GM21360 (cell line): Measurements from ENCODE around the gene PIGL.
"Not testable (repeated sequence)": the region's sequence is repeated elsewhere in the genome, so short reads cannot be mapped to it uniquely, and the experiment has no call there.

Source experiments
- ATAC-seq: cut with Tn5 transposase; IDR thresholded peaks from one replicate; pipeline ENCODE4 v1.9.1; 2021; ENCODE audit warnings: mild to moderate bottlenecking, moderate library complexity; ENCODE audit not compliant: unreplicated experiment

The PIGL gene

DNA sequence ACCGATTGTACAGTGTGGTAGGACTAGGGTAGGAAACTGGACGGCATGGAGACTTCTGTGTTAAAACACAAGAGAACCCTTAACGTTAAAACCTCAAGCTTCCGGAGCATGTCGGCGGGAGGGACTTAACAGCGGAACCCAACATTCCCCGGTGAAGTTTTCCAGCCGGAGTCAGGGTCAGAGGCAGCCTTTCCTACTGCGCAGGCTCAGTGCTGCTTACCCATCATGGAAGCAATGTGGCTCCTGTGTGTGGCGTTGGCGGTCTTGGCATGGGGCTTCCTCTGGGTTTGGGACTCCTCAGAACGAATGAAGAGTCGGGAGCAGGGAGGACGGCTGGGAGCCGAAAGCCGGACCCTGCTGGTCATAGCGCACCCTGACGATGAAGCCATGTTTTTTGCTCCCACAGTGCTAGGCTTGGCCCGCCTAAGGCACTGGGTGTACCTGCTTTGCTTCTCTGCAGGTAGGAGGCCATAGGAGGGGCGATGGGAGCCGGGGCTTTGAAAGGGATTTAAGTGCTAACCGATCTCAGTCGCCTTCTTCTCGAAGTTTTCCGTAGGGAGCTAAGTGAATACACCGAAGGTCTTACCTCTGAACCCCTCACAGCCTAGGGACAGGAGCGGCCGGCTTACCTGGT is at the start of gene PIGL:
Gene PIGL, plus strand, starts transcription at position 209 of the 634 bp plus-strand sequence. Its CDS starts 17 bp downstream, at position 226.
- ATAC-seq, result no peak

DNA sequence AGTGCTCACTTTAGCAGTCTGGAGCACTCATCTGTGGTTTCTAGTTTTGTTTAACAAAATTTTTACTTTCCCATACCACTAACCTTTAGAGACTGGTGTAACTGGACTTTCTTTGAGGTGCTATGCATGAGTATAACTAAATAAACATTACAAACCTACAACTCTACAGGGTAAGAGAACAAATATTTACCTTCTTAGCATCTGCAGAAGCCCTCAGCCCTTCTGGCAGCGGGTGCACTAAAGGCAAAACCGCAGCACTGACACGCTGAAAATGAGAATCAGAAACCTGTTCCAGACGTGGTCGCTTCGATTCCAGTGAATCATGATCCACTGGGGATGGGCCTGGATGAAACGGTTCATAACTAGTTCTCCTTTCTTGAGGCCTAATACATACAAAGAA is 45.4 kb upstream of the PIGL start:
- no peak for ATAC-seq

DNA sequence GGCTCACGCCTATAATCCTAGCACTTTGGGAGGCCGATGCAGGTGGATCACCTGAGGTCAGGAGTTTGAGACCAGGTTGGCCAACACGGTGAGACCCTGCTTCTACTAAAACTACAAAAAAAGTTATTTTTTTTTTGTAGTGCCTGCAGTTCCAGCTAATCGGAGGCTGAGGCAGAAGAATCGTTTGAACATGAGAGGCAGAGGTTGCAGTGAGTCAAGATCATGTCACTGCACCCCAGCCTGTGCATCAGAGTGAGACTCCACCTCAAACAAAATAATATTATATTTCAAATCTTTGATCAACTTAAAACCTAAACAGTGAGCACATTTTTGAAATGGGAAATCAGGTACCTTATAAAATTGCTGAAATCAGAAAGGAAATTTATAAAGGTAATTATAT is 38.2 kb upstream of the PIGL start:
- ATAC-seq, result no peak

DNA sequence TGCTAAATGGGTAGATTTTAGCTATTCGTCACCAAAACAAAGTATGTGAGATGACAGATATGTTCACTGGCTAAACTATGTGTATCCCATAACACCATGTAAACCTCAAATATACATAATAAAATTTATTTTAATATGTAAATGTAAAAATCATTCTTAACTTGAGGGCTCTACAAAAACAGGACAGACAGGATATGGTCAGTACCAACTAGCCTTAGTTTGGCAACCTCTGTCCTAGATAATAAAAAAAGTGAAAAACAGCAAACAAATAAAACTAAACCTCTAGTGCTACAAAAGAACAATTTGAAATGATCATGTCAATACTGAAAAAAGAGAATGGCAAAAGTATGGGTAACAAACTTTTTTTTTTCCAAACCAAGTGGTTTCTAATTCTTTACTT is 35.4 kb upstream of the PIGL start:
- no peak for ATAC-seq

DNA sequence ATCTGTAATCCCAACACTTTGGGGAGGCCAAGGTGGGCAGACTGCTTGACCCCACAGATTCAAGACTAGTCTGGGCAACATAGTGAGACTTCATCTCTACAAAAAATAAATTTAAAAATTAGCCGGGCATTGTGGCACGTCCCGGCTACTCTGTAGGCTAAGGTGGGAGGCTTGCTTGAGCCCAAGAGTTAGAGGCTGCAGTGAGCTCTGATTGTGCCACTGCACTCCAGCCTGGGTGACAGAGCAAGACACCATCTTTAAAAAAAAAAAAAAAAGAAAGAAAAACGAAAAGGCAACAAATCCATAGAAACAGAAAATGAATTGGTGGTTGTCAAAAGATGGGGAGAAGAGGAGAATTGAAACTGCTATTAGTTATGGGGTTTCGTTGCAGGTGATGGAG is 29.4 kb upstream of the PIGL start:
- no peak for ATAC-seq

DNA sequence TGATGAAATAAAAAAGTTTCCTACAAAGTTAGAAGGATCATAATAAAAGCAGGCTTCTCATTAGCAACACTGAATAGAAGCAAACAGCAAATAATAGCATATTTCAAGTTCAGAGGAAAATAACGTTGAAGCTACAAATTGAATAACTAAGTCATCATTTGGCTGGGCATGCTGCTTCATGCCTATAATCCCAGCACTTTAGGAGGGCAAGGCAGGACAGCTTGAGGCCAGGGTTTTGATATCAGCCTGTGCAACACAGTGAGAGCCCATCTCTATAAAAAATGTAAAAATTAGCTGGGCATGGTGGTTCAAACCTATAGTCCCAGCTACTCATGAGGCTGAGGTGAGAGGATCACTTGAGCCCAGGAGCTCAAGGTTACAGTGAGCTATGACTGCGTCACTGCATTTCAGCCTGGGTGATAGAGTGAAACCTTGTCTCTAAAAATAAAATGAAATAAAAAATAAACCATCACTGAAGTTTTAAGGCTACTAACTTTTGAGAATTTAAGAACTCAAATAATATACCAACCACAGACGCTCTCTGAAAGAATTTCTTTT is 27.1 kb upstream of the PIGL start:
- no peak for ATAC-seq

DNA sequence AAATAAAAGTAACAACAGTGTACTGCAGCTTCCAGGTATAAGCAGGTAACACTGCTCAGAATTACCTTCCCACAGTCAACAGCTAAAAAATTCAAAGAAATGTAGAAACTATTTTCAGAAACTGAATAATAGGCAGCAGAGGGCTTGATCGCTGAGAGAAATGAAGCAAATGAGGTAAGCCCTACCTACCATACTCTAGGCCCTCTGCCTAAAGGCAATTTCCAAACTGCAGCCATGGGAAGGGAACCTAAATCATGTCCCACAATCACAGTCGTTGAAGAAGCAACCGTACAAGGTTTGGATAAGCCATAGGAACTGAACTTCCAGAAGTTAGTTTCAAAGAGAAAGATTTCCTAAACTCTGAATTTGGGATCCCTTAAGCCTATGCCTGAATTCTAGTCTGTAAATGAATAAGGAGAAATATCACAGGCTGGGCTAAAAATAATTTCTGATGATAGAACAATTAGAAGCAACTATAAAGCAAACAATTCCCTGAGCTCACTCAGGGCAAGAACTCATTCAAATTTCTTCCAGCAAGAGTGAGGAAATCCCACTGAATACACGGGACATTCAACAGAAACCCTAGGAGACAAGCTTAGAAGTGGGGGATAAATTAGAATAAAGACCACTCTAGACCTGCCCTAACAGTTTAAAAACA is 26.2 kb upstream of the PIGL start:
- no peak for ATAC-seq

DNA sequence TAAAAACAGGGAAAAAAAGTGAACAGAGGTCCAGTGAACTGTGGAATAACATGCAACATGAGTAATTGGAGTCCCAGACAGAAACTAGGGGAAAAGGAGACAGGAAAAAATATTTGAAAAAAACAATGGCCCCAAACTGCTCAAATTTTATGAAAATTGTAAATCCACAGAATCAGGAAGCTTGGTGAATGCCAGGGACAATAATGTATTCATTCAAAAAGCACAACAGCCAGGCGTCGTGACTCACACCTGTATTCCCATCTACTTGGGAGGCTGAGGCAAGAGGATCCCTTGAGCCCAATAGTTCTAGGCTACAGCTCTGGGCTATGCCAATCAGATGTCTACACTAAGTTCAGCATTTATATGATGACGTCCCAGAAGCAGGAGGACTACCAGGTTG is 25.4 kb upstream of the PIGL start:
- no peak for ATAC-seq

DNA sequence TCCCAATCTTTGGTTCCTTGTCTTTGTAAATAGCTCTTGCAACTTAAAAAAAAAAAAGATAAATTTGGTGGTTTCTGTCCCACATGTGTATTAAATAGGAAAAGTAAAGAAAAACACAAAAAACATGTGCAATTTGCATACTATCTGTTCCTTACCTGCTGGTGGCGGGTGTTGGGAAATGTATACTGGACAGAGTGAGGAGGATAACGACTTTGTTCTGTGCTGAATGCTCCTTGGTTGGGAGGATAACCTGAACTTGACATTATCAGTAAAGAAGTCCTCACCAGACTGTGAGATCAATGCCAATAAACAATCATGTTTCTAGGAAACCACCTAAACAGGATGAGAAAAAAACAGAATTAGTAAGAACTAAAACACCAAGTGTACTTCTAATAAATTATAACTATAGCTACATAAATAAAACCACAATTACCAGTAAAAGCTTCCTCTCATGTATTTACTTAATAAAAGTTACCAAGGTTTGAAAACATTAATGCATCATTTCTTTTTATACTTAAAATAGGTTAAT is 22.6 kb upstream of the PIGL start:
- not testable (repeated sequence) for ATAC-seq

DNA sequence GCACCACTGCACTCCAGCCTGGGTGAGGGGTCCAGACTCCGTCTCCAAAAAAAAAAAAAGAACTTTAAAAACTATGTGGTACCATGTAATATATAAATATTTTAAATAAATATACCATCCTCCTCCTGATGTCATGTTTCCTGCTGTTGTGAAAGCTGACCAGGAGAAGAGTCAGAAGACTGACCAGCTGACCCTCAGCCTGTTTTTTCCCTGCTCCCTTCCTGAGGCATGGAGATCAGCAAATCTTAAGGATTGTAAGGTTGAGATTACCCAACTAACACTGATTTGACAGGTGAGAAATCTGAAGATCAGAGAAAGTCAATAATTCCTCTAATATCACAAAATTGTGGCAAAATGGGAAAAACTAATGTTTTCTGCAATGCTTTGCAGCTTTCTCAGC is 19.7 kb upstream of the PIGL start:
- no peak for ATAC-seq

DNA sequence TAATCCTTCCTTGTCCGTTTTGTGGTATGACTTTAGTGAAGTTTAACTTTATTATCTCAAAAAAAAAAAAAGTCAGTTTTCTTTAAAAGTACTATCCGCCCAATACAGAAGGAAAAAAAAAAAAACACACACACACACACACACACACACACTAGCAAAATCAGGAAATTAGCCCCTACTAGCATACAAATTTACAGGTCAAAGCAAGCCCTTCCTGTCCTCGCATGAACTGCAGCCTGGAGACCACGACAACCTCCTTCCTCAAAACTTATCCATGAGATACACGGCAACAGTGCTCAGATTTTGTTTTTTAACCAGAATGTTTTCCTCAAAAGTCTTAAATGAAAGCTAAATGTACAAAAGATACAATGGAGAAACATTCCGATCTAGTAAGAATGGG is 17.9 kb upstream of the PIGL start:
- ATAC-seq, result no peak

DNA sequence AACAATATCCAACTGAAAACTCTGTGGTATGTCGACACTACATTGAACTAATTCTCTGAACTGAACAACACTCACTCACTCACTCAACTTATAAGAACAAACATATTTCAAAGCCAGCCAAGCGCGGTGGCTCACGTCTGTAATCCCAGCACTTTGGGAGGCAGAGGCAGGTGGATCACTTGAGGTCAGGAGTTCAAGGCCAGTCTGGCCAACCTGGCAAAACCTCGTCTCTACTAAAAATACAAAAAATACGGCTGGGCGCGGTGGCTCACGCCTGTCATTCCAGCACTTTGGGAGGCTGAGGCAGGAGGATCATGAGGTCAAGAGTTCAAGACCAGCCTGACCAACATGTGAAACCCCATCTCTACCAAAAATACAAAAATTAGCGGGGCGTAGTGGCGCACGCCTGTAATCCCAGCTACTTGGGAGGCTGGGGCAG is 15.3 kb upstream of the PIGL start:
- not testable (repeated sequence) for ATAC-seq

DNA sequence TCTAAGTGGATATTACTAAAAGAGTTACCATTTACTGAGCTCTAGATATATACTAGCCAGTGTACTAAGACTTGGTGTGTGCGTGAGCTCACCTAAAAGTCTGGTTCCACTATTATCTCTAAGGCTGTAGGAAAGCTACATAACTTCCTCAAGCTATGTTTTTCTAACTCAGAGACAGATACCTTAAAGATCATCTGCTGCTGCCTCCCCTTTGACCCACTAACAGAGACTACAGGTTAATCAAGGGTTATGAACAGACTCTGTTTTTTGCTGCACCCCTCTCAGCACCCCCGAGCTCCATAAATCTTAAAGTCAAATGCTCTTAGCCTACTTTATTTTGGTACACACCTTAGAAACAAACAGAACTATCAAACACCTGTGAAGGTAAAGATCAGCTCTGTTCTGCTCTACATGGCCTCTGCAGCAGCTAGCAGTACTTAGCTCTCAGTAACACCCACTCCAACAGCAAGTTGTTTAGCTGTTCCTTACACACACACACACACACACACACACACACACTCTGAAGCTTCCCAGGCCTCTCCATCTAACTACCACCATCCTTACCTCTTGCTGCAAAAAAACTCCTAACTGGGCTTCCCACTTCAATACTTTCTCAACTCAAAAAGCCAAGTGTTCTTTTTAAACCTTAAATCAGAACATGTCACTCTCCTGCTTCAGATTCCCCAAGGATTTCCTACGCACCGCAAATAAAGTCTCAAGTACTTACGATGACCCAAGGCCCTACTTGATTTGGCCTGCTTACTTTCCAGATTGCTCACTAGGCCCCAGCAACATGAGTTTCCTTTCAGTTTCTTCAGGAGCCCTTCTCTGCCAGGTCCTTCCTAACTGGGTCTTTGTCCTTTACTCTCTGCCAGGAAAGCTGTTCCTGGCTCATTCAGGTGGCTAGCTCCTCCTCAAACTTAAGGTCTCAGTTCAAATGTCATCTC is 14.2 kb upstream of the PIGL start:
- not testable (repeated sequence) for ATAC-seq

DNA sequence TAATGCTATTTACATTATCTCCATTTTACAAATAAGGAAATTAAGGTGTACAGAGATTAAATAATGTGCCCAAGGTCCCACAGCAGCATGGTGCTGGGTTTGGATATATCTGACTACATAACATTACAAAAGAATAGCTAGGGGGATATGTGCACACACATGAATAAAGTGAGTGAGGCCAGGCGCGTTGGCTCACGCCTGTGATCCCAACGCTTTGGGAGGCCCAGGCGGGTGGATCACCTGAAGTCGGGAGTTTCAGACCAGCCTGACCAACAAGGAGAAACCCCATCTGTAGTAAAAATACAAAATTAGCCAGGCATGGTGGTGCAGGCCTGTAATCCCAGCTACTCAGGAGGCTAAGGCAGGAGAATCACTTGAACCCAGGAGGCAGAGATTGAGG is 12.2 kb upstream of the PIGL start:
- ATAC-seq, result not testable (repeated sequence)

DNA sequence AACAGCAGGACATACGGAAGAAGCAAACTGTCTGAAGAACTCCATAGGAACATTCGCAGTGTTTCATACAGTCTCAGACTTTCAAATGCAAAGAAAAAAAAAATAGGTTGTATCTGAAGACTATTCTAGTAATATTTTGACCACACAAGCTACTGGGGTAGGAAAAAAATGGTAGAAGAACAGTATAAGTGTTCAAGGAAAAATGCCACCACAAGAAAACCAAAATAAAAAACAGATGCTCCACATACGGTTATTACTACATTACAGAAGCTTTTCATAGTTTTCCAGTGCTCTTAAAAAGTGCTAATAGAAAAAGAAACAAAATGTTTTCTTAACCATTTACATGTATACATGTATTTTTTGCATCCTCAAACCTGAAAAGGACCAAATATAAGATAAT is 5.4 kb upstream of the PIGL start:
- ATAC-seq, result no peak

DNA sequence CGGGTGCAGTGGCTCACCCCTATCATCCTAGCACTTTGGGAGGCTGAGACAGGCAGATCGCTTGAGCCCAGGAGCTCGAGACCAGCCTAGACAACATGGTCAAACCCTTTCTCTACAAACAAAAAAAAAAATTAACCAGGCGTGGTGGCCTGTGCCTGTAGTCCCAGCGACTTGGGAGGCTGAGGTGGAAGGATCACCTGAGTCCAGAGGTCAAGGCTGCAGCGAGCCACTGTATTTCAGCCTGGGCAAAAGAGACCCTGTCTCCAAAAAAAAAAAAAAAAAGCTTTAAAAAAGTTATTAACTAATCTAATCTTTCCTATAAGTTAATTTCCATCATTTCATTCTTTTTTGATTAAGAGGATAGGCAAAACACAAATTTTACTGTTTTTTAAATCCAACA is 4.2 kb upstream of the PIGL start:
- ATAC-seq, result no peak

DNA sequence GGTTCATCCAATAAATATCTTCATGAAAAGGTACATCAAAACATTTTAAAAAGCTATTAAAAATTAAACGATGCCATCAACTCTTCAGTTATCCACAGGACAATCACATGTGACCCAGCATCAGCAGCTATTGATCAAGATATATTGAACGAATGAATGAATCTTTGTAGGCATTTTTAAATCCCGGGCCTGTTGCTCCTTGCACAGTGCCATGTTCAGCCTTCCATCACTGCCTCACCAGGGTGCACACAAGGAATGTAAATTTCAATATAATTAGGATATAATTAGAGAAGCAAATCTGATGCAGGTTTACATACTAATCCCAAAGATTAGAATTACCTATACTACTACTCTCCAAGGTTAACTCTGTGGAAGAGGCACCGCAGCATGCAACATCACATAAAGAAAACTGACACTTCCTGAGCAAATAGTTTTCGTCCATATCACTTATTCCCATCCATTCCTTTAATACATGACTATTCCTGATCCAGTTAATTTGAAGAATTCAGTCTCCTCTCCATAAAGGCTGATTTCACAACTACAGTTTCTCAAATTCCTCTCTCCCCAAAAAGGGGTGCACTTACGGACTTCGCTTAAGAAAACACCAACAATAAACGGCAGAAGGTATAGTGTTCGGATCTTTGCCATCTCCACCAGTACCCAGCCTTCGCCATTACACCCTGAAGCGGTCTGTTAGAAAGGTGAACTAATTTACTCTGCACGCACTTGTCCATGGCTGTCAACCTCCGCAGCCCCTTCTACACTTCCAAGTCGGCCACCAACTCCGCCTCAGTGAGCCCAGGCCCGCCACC is 2.6 kb upstream of the PIGL start:
- no peak for ATAC-seq

DNA sequence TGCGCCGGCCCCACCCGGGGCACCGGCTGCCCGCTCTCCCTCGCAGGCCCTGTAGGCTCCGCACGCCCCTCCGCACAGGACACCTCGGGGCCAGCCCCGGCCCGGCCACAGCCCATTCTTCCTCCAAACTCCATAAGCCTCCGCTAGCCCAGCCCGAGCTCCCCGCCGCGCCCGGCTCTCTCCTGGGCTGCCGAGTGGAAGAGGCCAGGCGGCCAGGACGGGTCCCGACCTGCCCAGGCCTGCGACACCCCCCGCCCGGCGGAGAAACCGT is 2.1 kb upstream of the PIGL start:
- ATAC-seq, result peak; percentile 28

DNA sequence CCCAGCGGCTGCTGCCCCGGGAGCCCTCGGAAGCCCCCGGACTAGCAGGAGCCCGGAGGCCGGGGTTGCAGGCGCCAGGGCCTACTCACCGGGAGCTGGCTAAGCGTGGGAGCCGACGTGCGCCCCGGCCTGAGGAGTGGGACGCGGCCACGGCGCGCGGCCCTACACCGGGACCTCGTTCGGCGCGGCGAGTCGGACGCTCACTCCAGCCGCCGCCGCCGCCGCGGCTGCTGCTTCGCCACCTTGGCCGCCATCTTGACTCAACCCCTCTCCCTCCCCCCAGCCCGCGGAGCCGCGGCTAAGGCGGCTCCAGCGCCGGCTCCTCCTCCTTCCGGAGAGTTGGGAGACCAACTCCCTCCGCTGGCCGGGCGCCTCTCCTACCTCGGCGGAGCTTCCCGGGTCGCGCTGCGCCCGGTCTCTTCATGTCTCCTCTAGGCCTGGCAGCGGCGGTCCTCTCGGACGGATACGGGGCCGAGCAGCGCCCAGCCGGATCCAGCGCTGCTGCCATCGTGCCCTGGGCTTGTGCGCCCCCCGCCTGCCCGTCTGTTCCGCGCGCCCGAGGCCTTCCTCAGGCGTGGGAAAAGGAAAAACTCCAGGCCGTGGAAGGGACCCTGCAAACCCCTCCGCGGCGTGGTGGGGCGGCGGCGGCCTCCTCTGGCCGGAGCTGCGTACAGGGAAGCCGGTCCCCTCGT is 1.6 kb upstream of the PIGL start, which contains the start of gene NCOR1:
Gene NCOR1, minus strand, starts transcription at position 262 of the 692 bp plus-strand sequence. CDS start 20,965 bp downstream, outside the sequence.
- ATAC-seq, result peak; percentile 70

DNA sequence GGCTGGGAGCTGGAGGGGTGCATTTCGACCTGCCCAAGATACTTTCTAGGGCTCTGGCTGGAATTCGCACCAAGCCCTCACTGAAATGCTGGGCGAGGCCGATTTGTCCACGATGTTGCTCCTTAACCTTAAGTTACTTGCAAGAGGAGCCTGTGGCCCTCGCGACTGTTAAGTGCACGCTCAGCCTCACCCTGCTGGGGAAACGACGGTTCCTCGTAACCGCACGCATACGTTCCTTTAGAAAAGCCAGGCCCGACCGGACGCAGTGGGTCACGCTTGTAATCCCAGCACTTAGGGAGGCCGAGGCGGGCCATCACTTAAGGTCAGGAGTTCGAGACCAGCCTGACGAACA is 1.1 kb upstream of the PIGL start:
- no peak for ATAC-seq
